H9 (cell line): ENCODE measurements around the gene PPP2R1A. TPM values are rescaled to one million over a fixed set of nuclear protein-coding genes. Genes with fewer than 3 reads are reported as not detected.

ENCODE experiments used
- DNase-seq: peaks from one replicate; pipeline ENCODE4 v3.0.0-alpha.2; 2017
- H2AFZ ChIP-seq: one replicate; pipeline ENCODE4 v1.6.1; 2013; ENCODE audit warnings: mild to moderate bottlenecking, low read length, control low read depth, moderate library complexity
- H2AK5ac ChIP-seq: 2 replicates; pipeline ENCODE4 v1.6.1; 2013; ENCODE audit warnings: low read length, control low read depth, mixed read lengths; ENCODE audit not compliant: insufficient read length
- H2BK120ac ChIP-seq: one replicate; pipeline ENCODE4 v1.6.1; 2013; ENCODE audit warnings: low read depth, mild to moderate bottlenecking, low read length, control low read depth, inconsistent platforms; ENCODE audit not compliant: poor library complexity, severe bottlenecking
- H2BK12ac ChIP-seq: 2 replicates; pipeline ENCODE4 v1.6.1; 2013; ENCODE audit warnings: low read length, control low read depth, mixed read lengths, low read depth; ENCODE audit not compliant: insufficient read length
- H2BK15ac ChIP-seq: 2 replicates; pipeline ENCODE4 v1.6.1; 2013; ENCODE audit warnings: low read depth, low read length, control low read depth
- H2BK20ac ChIP-seq: one replicate; pipeline ENCODE4 v1.6.1; 2013; ENCODE audit warnings: low read depth, mild to moderate bottlenecking, low read length, control low read depth, inconsistent platforms; ENCODE audit not compliant: poor library complexity, severe bottlenecking
- H2BK5ac ChIP-seq: 2 replicates; pipeline ENCODE4 v1.6.1; 2013; ENCODE audit warnings: low read length, control low read depth, mixed read lengths; ENCODE audit not compliant: insufficient read length
- H3K14ac ChIP-seq: 2 replicates; pipeline ENCODE4 v1.6.1; 2013; ENCODE audit warnings: low read length, control low read depth; ENCODE audit not compliant: insufficient read depth
- H3K18ac ChIP-seq: 2 replicates; pipeline ENCODE4 v1.6.1; 2013; ENCODE audit warnings: low read depth, mild to moderate bottlenecking, mixed read lengths, low read length, control low read depth; ENCODE audit not compliant: insufficient read length
- H3K23ac ChIP-seq: 2 replicates; pipeline ENCODE4 v1.6.1; 2013; ENCODE audit warnings: low read length, control low read depth, mixed read lengths, low read depth; ENCODE audit not compliant: insufficient read length
- H3K23me2 ChIP-seq: 2 replicates; pipeline ENCODE4 v1.6.1; 2013; ENCODE audit warnings: low read depth, mild to moderate bottlenecking, mixed read lengths, low read length, control low read depth; ENCODE audit not compliant: insufficient read length, poor library complexity, severe bottlenecking
- H3K27ac ChIP-seq: 2 replicates; pipeline ENCODE4 v1.5.1; 2013; ENCODE audit warnings: low read length, control low read depth, mixed read lengths, low read depth; ENCODE audit not compliant: insufficient read length
- H3K27me3 ChIP-seq: 2 replicates; pipeline ENCODE4 v1.6.1; 2013; ENCODE audit warnings: low read length, control low read depth, inconsistent platforms; ENCODE audit not compliant: insufficient read depth
- H3K4ac ChIP-seq: 2 replicates; pipeline ENCODE4 v1.6.1; 2013; ENCODE audit warnings: low read depth, mild to moderate bottlenecking, control low read depth, inconsistent platforms, low read length, moderate library complexity
- H3K4me1 ChIP-seq: 2 replicates; pipeline ENCODE4 v1.6.1; 2013; ENCODE audit warnings: low read length, control low read depth, inconsistent platforms; ENCODE audit not compliant: insufficient read depth
- H3K4me2 ChIP-seq: 2 replicates; pipeline ENCODE4 v1.6.1; 2013; ENCODE audit warnings: low read length, control low read depth, mixed read lengths; ENCODE audit not compliant: insufficient read length, insufficient read depth
- H3K56ac ChIP-seq: 2 replicates; pipeline ENCODE4 v1.6.1; 2013; ENCODE audit warnings: low read depth, mild to moderate bottlenecking, mixed read lengths, low read length, control low read depth; ENCODE audit not compliant: insufficient read length
- H3K79me1 ChIP-seq: 2 replicates; pipeline ENCODE4 v1.6.1; 2013; ENCODE audit warnings: low read depth, mild to moderate bottlenecking, moderate library complexity, low read length, control low read depth, inconsistent platforms; ENCODE audit not compliant: insufficient read depth, poor library complexity, severe bottlenecking
- H3K79me2 ChIP-seq: 2 replicates; pipeline ENCODE4 v1.6.1; 2013; ENCODE audit warnings: low read length, control low read depth, inconsistent platforms; ENCODE audit not compliant: insufficient read depth
- H3K9ac ChIP-seq: 2 replicates; pipeline ENCODE4 v1.6.1; 2013; ENCODE audit warnings: low read length, control low read depth, mixed read lengths; ENCODE audit not compliant: insufficient read length; ENCODE audit errors: extremely low read depth
- H3K9me3 ChIP-seq: one replicate; pipeline ENCODE4 v1.6.1; 2013; ENCODE audit warnings: low read depth, low read length, inconsistent platforms; ENCODE audit not compliant: control insufficient read depth
- H3T11ph ChIP-seq: one replicate; pipeline ENCODE4 v1.6.1; 2013; ENCODE audit warnings: mild to moderate bottlenecking, low read length, control low read depth, inconsistent platforms
- H4K20me1 ChIP-seq: one replicate; pipeline ENCODE4 v1.6.1; 2013; ENCODE audit not compliant: control insufficient read depth, insufficient read length, insufficient read depth
- H4K5ac ChIP-seq: 2 replicates; pipeline ENCODE4 v1.6.1; 2013; ENCODE audit warnings: low read depth, mild to moderate bottlenecking, mixed read lengths, low read length, control low read depth; ENCODE audit not compliant: insufficient read length
- H4K8ac ChIP-seq: replicated peaks from 2 replicates; pipeline ENCODE4 v1.6.1; 2013; ENCODE audit warnings: low read length, control low read depth, mixed read lengths, low read depth; ENCODE audit not compliant: insufficient read length
- H4K91ac ChIP-seq: 2 replicates; pipeline ENCODE4 v1.6.1; 2013; ENCODE audit warnings: low read depth, mild to moderate bottlenecking, moderate library complexity, mixed read lengths, low read length, control low read depth; ENCODE audit not compliant: insufficient read length
- H3K27ac Mint-ChIP-seq, 3 experiments: 2 replicates in 2 of 3; 3 replicates in 1 of 3; pipeline ENCODE4 v1.8.0; 2020 to 2021; ENCODE audit warnings: mixed read lengths in 3 of 3, mild to moderate bottlenecking in 1 of 3, moderate library complexity in 1 of 3
- H3K27me3 Mint-ChIP-seq: 2 replicates; pipeline ENCODE4 v1.8.0; 2021; ENCODE audit warnings: low read depth, mild to moderate bottlenecking, moderate library complexity, mixed read lengths
- H3K36me3 Mint-ChIP-seq, 3 experiments: 2 replicates in 2 of 3; 3 replicates in 1 of 3; pipeline ENCODE4 v1.8.0; 2020 to 2021; ENCODE audit warnings: low read depth in 3 of 3, mixed read lengths in 3 of 3; ENCODE audit not compliant: insufficient read depth in 1 of 3
- H3K4me1 Mint-ChIP-seq, 2 experiments: 2 replicates each; pipeline ENCODE4 v1.8.0; 2020; ENCODE audit warnings: mixed read lengths in 2 of 2
- H3K4me3 Mint-ChIP-seq, 2 experiments: 2 replicates in 1 of 2; 3 replicates in 1 of 2; pipeline ENCODE4 v1.8.0; 2020 to 2021; ENCODE audit warnings: mild to moderate bottlenecking in 2 of 2, mixed read lengths in 2 of 2, moderate library complexity in 1 of 2
- H3K9me3 Mint-ChIP-seq, 2 experiments: 2 replicates in 1 of 2; 3 replicates in 1 of 2; pipeline ENCODE4 v1.8.0; 2020; ENCODE audit warnings: mild to moderate bottlenecking in 2 of 2, mixed read lengths in 2 of 2, moderate library complexity in 1 of 2
- CTCF ChIP-seq: fragments of 200-600 bp; sonication (generic); conservative IDR thresholded peaks from 3 replicates; pipeline ENCODE4 v1.8.0; 2021; ENCODE audit warnings: antibody characterized with exemption, mild to moderate bottlenecking
- WGBS: extraction: QIAGEN DNeasy Blood & Tissue Kit; methylation state at CpG from one replicate; pipeline ENCODE4 v1.1.7; 2013; ENCODE audit warnings: missing lambda C conversion rate, low lambda C conversion rate, mixed read lengths; ENCODE audit not compliant: insufficient read length; ENCODE audit errors: extremely low coverage; 5-methylcytosine and 5-hydroxymethylcytosine counted together
- total RNA-seq: library from RNA; stranded (reverse); gene quantifications from 2 replicates; pipeline ENCODE4 v1.2.1, GENCODE V29; 2021

Gene PPP2R1A
- total RNA-seq, 1 experiment from 2014 or later, result 432 TPM

- Histone ChIP-seq H3K56ac (no peak overlapping the region), H3K14ac (no peak overlapping the region), H3K79me1 (no peaks in the 10 kb centered on the region), H3K27ac (no peak overlapping the region), H2BK15ac (no peak overlapping the region), H3K9ac (no peak overlapping the region), H2BK5ac (no peak overlapping the region), H4K20me1 (peaks cover 2% of the 10 kb centered on the region), H3K23ac (no peak overlapping the region), H3K4me2 (no peak overlapping the region), H3K23me2 (no peaks in the 10 kb centered on the region), H3K27me3 (no peaks in the 10 kb centered on the region), H2BK12ac (no peak overlapping the region), H3K79me2 (no peaks in the 10 kb centered on the region), H2AFZ (no peak overlapping the region), H2BK120ac (no peak overlapping the region), H4K91ac (no peak overlapping the region), H3T11ph (no peak overlapping the region), H4K5ac (no peak overlapping the region), H2AK5ac (no peak overlapping the region), H3K4me1 (no peaks in the 10 kb centered on the region), H2BK20ac (no peak overlapping the region), H3K4ac (no peak overlapping the region), H4K8ac (no peak overlapping the region), H3K18ac (no peak overlapping the region), H3K9me3 (no peaks in the 10 kb centered on the region)
- TF ChIP-seq CTCF, result no peak
- Mint-ChIP-seq H3K36me3 (peaks cover 76 to 98% (median 93%) of the 10 kb centered on the region in 3 experiments), H3K9me3 (no peaks in the 10 kb centered on the region), H3K4me1 (no peaks in the 10 kb centered on the region), H3K27ac (peak overlapping the region in 1 of 3 experiments; percentile 1; a peak in 2 of 7 replicates), H3K4me3 (no peak overlapping the region), H3K27me3 (no peaks in the 10 kb centered on the region)
- no CpG with 5 or more reads among the region's 5 CpGs for WGBS
- no peak for DNase-seq
Observed at GRCh38 chr19:52217576-52217975, 27.7 kb downstream of the PPP2R1A start.
